Ovary (tissue), 9 donors: ENCODE measurements around the gene ERF. TPM values are rescaled to one million over a fixed set of nuclear protein-coding genes. Genes with fewer than 3 reads are reported as not detected.

Source experiments
- DNase-seq, 5 donors: peaks; one replicate each; pipeline ENCODE4 v3.0.0-alpha.2; 2019 to 2020
- H3K27ac ChIP-seq, 2 donors: fragments of 200-600 bp; one replicate each; pipeline versions ENCODE4 v1.5.1 to v1.8.0; 2019 to 2022
- H3K27me3 ChIP-seq: fragments of 200-600 bp; one replicate; pipeline ENCODE4 v1.8.0; 2022
- H3K36me3 ChIP-seq: fragments of 200-600 bp; sonication (generic); one replicate; pipeline ENCODE4 v1.5.1; 2019
- H3K4me1 ChIP-seq: one replicate; pipeline ENCODE4 v1.8.1; 2013; ENCODE audit warnings: mild to moderate bottlenecking, moderate library complexity; ENCODE audit not compliant: insufficient read depth
- H3K4me3 ChIP-seq: fragments of 200-600 bp; sonication (generic); one replicate; pipeline ENCODE4 v1.5.1; 2017
- H3K9me3 ChIP-seq, 2 donors: fragments of 200-600 bp in 1 of 2; sonication (generic) in 1 of 2; one replicate each; pipeline versions ENCODE4 v1.5.1 to v1.8.1; 2013 to 2019; ENCODE audit warnings: mild to moderate bottlenecking in 1 of 2, moderate library complexity in 1 of 2
- EP300 ChIP-seq: sonication (generic); formaldehyde crosslinking; IDR thresholded peaks from one replicate; pipeline ENCODE4 v1.6.1; 2017; ENCODE audit warnings: antibody characterized with exemption
- POLR2A ChIP-seq: fragments of 450-650 bp; IDR thresholded peaks from one replicate; pipeline ENCODE4 v1.6.1; 2017; ENCODE audit warnings: antibody characterized with exemption, mild to moderate bottlenecking, moderate library complexity
- WGBS, 3 donors: extraction: QIAGEN DNeasy Blood & Tissue Kit in 1 of 3; methylation state at CpG; one replicate each; pipeline versions ENCODE4 v1.1.5 to v1.1.7; 2013 to 2017; 5-methylcytosine and 5-hydroxymethylcytosine counted together
- intact Hi-C, 4 donors: fragments of 100-400 bp; cut with DNase I; formaldehyde crosslinking; loops; one replicate each; pipeline versions ENCODE4 v1.11.0 to v1.15.1; 2022 to 2023
- polyA plus RNA-seq, 2 donors: library from polyadenylated mRNA; stranded (reverse); fragments of 200-250 nt in 1 of 2; fragments of 350-450 nt in 1 of 2; fragmentation: Illumina TruSeq in 1 of 2; extraction: RNeasy Lipid Tissue Mini Kit (QIAGEN cat#74804) in 1 of 2; gene quantifications; one replicate each; pipeline ENCODE4 v1.2.3, GENCODE V29; 2013 to 2014
- total RNA-seq, 7 donors: library from RNA; depleted of rRNA in 2 of 7; stranded (reverse); fragments of >200 nt in 2 of 7; fragmentation: NEBNext Ultra II Directional in 3 of 7; extraction: Animal tissue kit (Norgen Biotek cat#: 25700) in 3 of 7; gene quantifications; one replicate each; pipeline versions ENCODE4 v1.1.0 to v1.2.4, GENCODE V29; 2016 to 2023
- TF ChIP-seq, protein P1 (sequence below), 3 donors: fragments of 450-650 bp in 2 of 3; fragments of 200-600 bp in 1 of 3; IDR thresholded peaks; one replicate each; pipeline versions ENCODE4 v1.5.1 to v1.8.0; 2016 to 2022; ENCODE audit warnings: antibody characterized with exemption in 3 of 3, mild to moderate bottlenecking in 1 of 3
- donor health status: DM: no; HTN: no; CAD: no; lungs with moderate emphysema.
- donor health status: DM: no; HTN: no; CAD: no.
- donor health status: Bipolar disorder and iron deficiency.
- donor health status: DM: yes; HTN: yes; CAD: no.
- donor health status: DM: no; HTN: no; CAD: no.
- donor health status: DM: yes; HTN: yes; CAD: no.

The ERF gene
- total and polyA plus RNA-seq, 9 donors, result 23.1 to 110 (median 57.7) TPM

DNA sequence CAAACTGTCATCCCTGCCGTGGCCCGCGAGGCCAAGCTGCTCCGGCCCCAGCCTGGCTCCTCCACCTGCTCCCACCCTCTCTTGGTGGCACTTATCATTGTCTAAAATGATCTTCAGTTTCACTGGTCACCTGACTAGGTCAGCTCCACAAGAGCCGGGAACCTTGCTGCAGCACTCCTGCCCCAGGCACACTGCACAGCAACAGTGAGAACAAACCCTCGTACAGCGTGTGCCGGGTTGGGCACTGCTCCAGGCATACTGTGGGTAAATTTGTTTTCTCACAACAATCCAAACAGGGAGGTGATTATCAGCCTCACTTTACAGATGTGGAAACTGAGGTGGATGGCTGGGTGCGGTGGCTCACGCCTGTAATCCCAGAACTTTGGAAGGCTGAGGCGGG lies 46.3 kb downstream of the ERF start:
- H3K27ac ChIP-seq, result no peak overlapping the region
- no peaks in the 10 kb centered on the region for H3K36me3 ChIP-seq
- DNase-seq, result no peak
- TF ChIP-seq POLR2A (no peak), EP300 (no peak)
- TF ChIP-seq, protein P1, sequence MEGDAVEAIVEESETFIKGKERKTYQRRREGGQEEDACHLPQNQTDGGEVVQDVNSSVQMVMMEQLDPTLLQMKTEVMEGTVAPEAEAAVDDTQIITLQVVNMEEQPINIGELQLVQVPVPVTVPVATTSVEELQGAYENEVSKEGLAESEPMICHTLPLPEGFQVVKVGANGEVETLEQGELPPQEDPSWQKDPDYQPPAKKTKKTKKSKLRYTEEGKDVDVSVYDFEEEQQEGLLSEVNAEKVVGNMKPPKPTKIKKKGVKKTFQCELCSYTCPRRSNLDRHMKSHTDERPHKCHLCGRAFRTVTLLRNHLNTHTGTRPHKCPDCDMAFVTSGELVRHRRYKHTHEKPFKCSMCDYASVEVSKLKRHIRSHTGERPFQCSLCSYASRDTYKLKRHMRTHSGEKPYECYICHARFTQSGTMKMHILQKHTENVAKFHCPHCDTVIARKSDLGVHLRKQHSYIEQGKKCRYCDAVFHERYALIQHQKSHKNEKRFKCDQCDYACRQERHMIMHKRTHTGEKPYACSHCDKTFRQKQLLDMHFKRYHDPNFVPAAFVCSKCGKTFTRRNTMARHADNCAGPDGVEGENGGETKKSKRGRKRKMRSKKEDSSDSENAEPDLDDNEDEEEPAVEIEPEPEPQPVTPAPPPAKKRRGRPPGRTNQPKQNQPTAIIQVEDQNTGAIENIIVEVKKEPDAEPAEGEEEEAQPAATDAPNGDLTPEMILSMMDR (IDR thresholded peaks at IDR 0.05), result no peak
- H3K4me1 ChIP-seq, result no peaks in the 10 kb centered on the region
- intact Hi-C loops, result loop anchor here in 1 of 4 donors (2.0 kb wide), 1 partner anchor 26 kb away; no protein-coding TSS in a partner anchor
- 82 to 88% (median 85%) methylated on average over 11 of the region's 11 CpGs for WGBS, 3 donors
- H3K9me3 ChIP-seq, result no peaks in the 10 kb centered on the region
- H3K4me3 ChIP-seq, result no peak overlapping the region
- no peaks in the 10 kb centered on the region for H3K27me3 ChIP-seq

DNA sequence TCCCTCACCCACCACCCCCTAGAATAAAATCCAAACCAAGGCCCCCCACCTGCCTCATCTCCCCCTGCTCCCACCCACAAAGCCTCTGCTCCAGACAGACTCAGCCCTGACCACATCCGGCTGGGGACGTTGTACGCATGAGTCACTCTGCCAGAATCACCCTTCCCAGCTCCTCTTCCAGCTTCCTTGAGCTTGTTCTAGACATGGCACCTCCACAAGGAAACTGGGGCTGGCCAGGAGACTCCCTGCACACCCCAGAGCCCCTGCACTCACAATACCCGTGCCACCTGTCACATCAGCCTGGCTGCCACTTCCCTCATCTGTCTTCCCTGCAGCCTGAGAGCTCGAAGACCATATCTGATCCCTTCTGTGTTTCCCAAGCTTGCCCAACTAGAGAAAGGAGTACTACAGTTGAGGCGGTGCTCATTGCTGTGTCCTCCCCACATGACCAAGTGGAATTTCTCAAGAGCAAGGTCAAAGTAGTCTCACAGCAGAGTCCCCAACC lies 47.1 kb downstream of the ERF start:
- Histone ChIP-seq H3K27ac (no peak overlapping the region), H3K27me3 (no peaks in the 10 kb centered on the region), H3K4me1 (no peaks in the 10 kb centered on the region), H3K9me3 (no peaks in the 10 kb centered on the region), H3K4me3 (no peak overlapping the region), H3K36me3 (no peaks in the 10 kb centered on the region)
- no peak for DNase-seq
- TF ChIP-seq, protein P1 (IDR thresholded peaks at IDR 0.05), result no peak
- TF ChIP-seq EP300, result no peak
- intact Hi-C loops, result loop anchor here in 1 of 4 donors (2.0 kb wide), 1 partner anchor 27 kb away; no protein-coding TSS in a partner anchor
- WGBS, 3 donors, result 73 to 82% (median 79%) methylated on average over 6 of the region's 6 CpGs

DNA sequence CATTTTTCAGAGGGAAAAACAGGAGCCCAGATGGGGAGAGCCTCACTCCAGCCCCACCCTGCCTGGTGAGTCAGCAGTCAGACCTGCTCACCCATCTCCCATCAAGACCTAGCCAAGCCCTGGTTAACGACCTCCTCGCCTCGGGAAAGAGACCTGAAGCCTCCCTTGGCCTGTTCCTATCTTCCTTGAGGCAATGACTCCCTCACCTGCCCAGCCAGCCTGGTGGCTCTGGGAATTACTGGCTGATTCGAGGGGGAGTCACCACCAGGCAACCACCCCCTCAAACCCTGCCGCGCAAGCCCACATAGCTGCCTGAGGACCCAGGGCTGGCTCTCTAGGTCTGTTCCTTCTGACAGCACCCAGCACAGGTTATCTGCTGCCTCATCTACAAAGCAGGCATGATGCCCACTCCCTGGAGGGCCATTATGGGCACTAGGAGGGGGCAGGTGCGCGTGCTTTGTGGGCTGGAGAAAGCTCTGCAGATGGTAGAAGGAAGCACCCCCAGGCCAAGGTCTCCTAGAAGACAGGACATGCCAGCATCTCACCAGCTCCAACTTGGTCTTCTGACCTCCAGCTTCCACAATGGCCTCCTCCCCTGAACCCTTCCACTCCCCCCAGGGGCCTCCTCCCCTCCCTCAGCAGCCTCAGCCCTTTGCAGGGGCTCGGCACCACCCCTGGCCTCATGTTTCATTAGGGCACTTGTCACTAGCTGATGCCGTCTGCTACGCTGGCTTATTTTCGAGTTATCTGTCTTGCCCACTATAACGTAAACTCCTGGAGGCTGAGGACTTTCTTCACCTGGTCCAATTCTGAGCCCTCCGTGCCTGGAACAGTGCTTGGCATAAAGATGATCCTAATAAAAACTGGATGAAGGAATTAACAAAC lies 47.8 kb downstream of the ERF start:
- Histone ChIP-seq H3K4me3 (no peak overlapping the region), H3K27me3 (no peaks in the 10 kb centered on the region), H3K9me3 (no peaks in the 10 kb centered on the region), H3K36me3 (no peaks in the 10 kb centered on the region), H3K4me1 (no peaks in the 10 kb centered on the region), H3K27ac (no peak overlapping the region)
- TF ChIP-seq POLR2A (no peak), EP300 (no peak)
- TF ChIP-seq, protein P1 (IDR thresholded peaks at IDR 0.05), result no peak
- intact Hi-C loops, result no loop called here
- WGBS, 3 donors, result 77 to 83% (median 81%) methylated on average over 14 of the region's 14 CpGs
- no peak for DNase-seq

DNA sequence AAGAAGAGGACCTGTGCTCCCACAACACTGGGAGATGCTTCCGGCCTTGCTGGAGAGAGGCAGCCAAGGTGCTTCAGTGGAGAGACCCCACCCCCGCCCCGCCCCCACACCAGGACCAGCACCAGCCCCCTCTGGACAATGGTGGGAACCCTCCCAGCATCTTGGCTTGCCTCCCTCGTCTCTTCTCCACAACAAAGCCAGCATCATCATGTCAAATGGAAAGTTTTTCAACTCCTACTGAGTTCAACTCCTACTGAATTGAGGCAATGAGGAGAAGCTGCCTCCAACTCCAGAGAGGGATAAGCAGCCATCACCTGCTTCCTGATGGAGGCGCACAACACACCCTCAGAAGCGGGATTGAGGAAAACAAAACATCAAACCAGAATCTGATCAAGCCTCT lies 50.3 kb downstream of the ERF start:
- TF ChIP-seq EP300, result no peak
- no peak for TF ChIP-seq POLR2A
- TF ChIP-seq, protein P1 (IDR thresholded peaks at IDR 0.05), result no peak
- WGBS, 3 donors, result 83 to 85% (median 84%) methylated on average over 6 of the region's 6 CpGs
- Histone ChIP-seq H3K27me3 (no peaks in the 10 kb centered on the region), H3K27ac (no peak overlapping the region), H3K9me3 (no peaks in the 10 kb centered on the region), H3K4me1 (no peaks in the 10 kb centered on the region), H3K36me3 (no peaks in the 10 kb centered on the region), H3K4me3 (no peak overlapping the region)
- intact Hi-C loops, result no loop called here
- DNase-seq, result no peak
